H9 (cell line): ENCODE results near the gene SORCS2. TPM values are rescaled to one million over a fixed set of nuclear protein-coding genes. Genes with fewer than 3 reads are reported as not detected.

Source experiments
- DNase-seq: peaks from one replicate; pipeline ENCODE4 v3.0.0-alpha.2; 2017
- H2AFZ ChIP-seq: one replicate; pipeline ENCODE4 v1.6.1; 2013; ENCODE audit warnings: mild to moderate bottlenecking, low read length, control low read depth, moderate library complexity
- H2AK5ac ChIP-seq: 2 replicates; pipeline ENCODE4 v1.6.1; 2013; ENCODE audit warnings: low read length, control low read depth, mixed read lengths; ENCODE audit not compliant: insufficient read length
- H2BK120ac ChIP-seq: one replicate; pipeline ENCODE4 v1.6.1; 2013; ENCODE audit warnings: low read depth, mild to moderate bottlenecking, low read length, control low read depth, inconsistent platforms; ENCODE audit not compliant: poor library complexity, severe bottlenecking
- H2BK12ac ChIP-seq: 2 replicates; pipeline ENCODE4 v1.6.1; 2013; ENCODE audit warnings: low read length, control low read depth, mixed read lengths, low read depth; ENCODE audit not compliant: insufficient read length
- H2BK15ac ChIP-seq: 2 replicates; pipeline ENCODE4 v1.6.1; 2013; ENCODE audit warnings: low read depth, low read length, control low read depth
- H2BK20ac ChIP-seq: one replicate; pipeline ENCODE4 v1.6.1; 2013; ENCODE audit warnings: low read depth, mild to moderate bottlenecking, low read length, control low read depth, inconsistent platforms; ENCODE audit not compliant: poor library complexity, severe bottlenecking
- H2BK5ac ChIP-seq: 2 replicates; pipeline ENCODE4 v1.6.1; 2013; ENCODE audit warnings: low read length, control low read depth, mixed read lengths; ENCODE audit not compliant: insufficient read length
- H3K14ac ChIP-seq: 2 replicates; pipeline ENCODE4 v1.6.1; 2013; ENCODE audit warnings: low read length, control low read depth; ENCODE audit not compliant: insufficient read depth
- H3K18ac ChIP-seq: 2 replicates; pipeline ENCODE4 v1.6.1; 2013; ENCODE audit warnings: low read depth, mild to moderate bottlenecking, mixed read lengths, low read length, control low read depth; ENCODE audit not compliant: insufficient read length
- H3K23ac ChIP-seq: 2 replicates; pipeline ENCODE4 v1.6.1; 2013; ENCODE audit warnings: low read length, control low read depth, mixed read lengths, low read depth; ENCODE audit not compliant: insufficient read length
- H3K23me2 ChIP-seq: 2 replicates; pipeline ENCODE4 v1.6.1; 2013; ENCODE audit warnings: low read depth, mild to moderate bottlenecking, mixed read lengths, low read length, control low read depth; ENCODE audit not compliant: insufficient read length, poor library complexity, severe bottlenecking
- H3K27ac ChIP-seq: 2 replicates; pipeline ENCODE4 v1.5.1; 2013; ENCODE audit warnings: low read length, control low read depth, mixed read lengths, low read depth; ENCODE audit not compliant: insufficient read length
- H3K27me3 ChIP-seq: 2 replicates; pipeline ENCODE4 v1.6.1; 2013; ENCODE audit warnings: low read length, control low read depth, inconsistent platforms; ENCODE audit not compliant: insufficient read depth
- H3K4ac ChIP-seq: 2 replicates; pipeline ENCODE4 v1.6.1; 2013; ENCODE audit warnings: low read depth, mild to moderate bottlenecking, control low read depth, inconsistent platforms, low read length, moderate library complexity
- H3K4me1 ChIP-seq: 2 replicates; pipeline ENCODE4 v1.6.1; 2013; ENCODE audit warnings: low read length, control low read depth, inconsistent platforms; ENCODE audit not compliant: insufficient read depth
- H3K4me2 ChIP-seq: 2 replicates; pipeline ENCODE4 v1.6.1; 2013; ENCODE audit warnings: low read length, control low read depth, mixed read lengths; ENCODE audit not compliant: insufficient read length, insufficient read depth
- H3K56ac ChIP-seq: 2 replicates; pipeline ENCODE4 v1.6.1; 2013; ENCODE audit warnings: low read depth, mild to moderate bottlenecking, mixed read lengths, low read length, control low read depth; ENCODE audit not compliant: insufficient read length
- H3K79me1 ChIP-seq: 2 replicates; pipeline ENCODE4 v1.6.1; 2013; ENCODE audit warnings: low read depth, mild to moderate bottlenecking, moderate library complexity, low read length, control low read depth, inconsistent platforms; ENCODE audit not compliant: insufficient read depth, poor library complexity, severe bottlenecking
- H3K79me2 ChIP-seq: 2 replicates; pipeline ENCODE4 v1.6.1; 2013; ENCODE audit warnings: low read length, control low read depth, inconsistent platforms; ENCODE audit not compliant: insufficient read depth
- H3K9ac ChIP-seq: 2 replicates; pipeline ENCODE4 v1.6.1; 2013; ENCODE audit warnings: low read length, control low read depth, mixed read lengths; ENCODE audit not compliant: insufficient read length; ENCODE audit errors: extremely low read depth
- H3K9me3 ChIP-seq: one replicate; pipeline ENCODE4 v1.6.1; 2013; ENCODE audit warnings: low read depth, low read length, inconsistent platforms; ENCODE audit not compliant: control insufficient read depth
- H3T11ph ChIP-seq: one replicate; pipeline ENCODE4 v1.6.1; 2013; ENCODE audit warnings: mild to moderate bottlenecking, low read length, control low read depth, inconsistent platforms
- H4K20me1 ChIP-seq: one replicate; pipeline ENCODE4 v1.6.1; 2013; ENCODE audit not compliant: control insufficient read depth, insufficient read length, insufficient read depth
- H4K5ac ChIP-seq: 2 replicates; pipeline ENCODE4 v1.6.1; 2013; ENCODE audit warnings: low read depth, mild to moderate bottlenecking, mixed read lengths, low read length, control low read depth; ENCODE audit not compliant: insufficient read length
- H4K8ac ChIP-seq: replicated peaks from 2 replicates; pipeline ENCODE4 v1.6.1; 2013; ENCODE audit warnings: low read length, control low read depth, mixed read lengths, low read depth; ENCODE audit not compliant: insufficient read length
- H4K91ac ChIP-seq: 2 replicates; pipeline ENCODE4 v1.6.1; 2013; ENCODE audit warnings: low read depth, mild to moderate bottlenecking, moderate library complexity, mixed read lengths, low read length, control low read depth; ENCODE audit not compliant: insufficient read length
- H3K27ac Mint-ChIP-seq, 3 experiments: 2 replicates in 2 of 3; 3 replicates in 1 of 3; pipeline ENCODE4 v1.8.0; 2020 to 2021; ENCODE audit warnings: mixed read lengths in 3 of 3, mild to moderate bottlenecking in 1 of 3, moderate library complexity in 1 of 3
- H3K27me3 Mint-ChIP-seq: 2 replicates; pipeline ENCODE4 v1.8.0; 2021; ENCODE audit warnings: low read depth, mild to moderate bottlenecking, moderate library complexity, mixed read lengths
- H3K36me3 Mint-ChIP-seq, 3 experiments: 2 replicates in 2 of 3; 3 replicates in 1 of 3; pipeline ENCODE4 v1.8.0; 2020 to 2021; ENCODE audit warnings: low read depth in 3 of 3, mixed read lengths in 3 of 3; ENCODE audit not compliant: insufficient read depth in 1 of 3
- H3K4me1 Mint-ChIP-seq, 2 experiments: 2 replicates each; pipeline ENCODE4 v1.8.0; 2020; ENCODE audit warnings: mixed read lengths in 2 of 2
- H3K4me3 Mint-ChIP-seq, 2 experiments: 2 replicates in 1 of 2; 3 replicates in 1 of 2; pipeline ENCODE4 v1.8.0; 2020 to 2021; ENCODE audit warnings: mild to moderate bottlenecking in 2 of 2, mixed read lengths in 2 of 2, moderate library complexity in 1 of 2
- H3K9me3 Mint-ChIP-seq, 2 experiments: 2 replicates in 1 of 2; 3 replicates in 1 of 2; pipeline ENCODE4 v1.8.0; 2020; ENCODE audit warnings: mild to moderate bottlenecking in 2 of 2, mixed read lengths in 2 of 2, moderate library complexity in 1 of 2
- CTCF ChIP-seq: fragments of 200-600 bp; sonication (generic); conservative IDR thresholded peaks from 3 replicates; pipeline ENCODE4 v1.8.0; 2021; ENCODE audit warnings: antibody characterized with exemption, mild to moderate bottlenecking
- WGBS: extraction: QIAGEN DNeasy Blood & Tissue Kit; methylation state at CpG from one replicate; pipeline ENCODE4 v1.1.7; 2013; ENCODE audit warnings: missing lambda C conversion rate, low lambda C conversion rate, mixed read lengths; ENCODE audit not compliant: insufficient read length; ENCODE audit errors: extremely low coverage; 5-methylcytosine and 5-hydroxymethylcytosine counted together
- total RNA-seq: library from RNA; stranded (reverse); gene quantifications from 2 replicates; pipeline ENCODE4 v1.2.1, GENCODE V29; 2021

Gene SORCS2
- total RNA-seq, 1 experiment from 2014 or later: 0.57 TPM

DNA sequence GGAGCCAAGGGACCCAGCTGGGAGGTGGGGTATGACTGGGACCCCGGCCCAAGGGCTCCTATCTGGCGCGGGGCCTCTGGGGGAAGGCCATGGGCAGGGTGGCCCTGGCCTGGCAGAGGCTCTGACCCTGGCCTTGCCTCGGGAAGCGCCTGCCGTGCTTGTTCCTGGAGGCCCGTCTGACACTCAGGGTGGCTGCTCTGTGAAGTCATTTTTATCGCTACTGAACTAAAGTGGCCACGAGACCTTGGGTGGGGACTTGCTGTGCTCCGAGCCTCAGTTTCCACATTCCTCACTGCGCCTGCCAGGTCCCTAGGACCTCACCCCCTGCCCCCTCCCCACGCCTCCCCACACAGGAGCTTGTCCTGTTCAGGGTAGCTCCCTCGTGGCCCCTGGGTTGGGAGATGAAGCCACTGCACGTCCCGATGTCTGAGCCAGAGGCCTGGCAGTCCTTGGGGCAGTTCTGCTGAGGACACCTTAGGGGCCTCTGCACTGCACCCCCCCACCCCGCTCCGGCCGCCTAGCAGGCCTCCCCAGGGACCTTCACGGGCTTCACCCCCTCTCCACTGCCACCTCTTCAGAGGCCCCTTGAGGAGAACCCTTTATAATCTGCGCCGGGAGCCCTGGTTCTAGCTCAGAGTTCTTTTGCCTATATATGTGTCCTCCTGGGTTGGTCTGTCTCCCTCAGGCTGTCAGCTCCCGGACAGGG is 639 bp upstream of the SORCS2 start:
- peaks cover 91% of the 10 kb centered on the region for H3K27me3 Mint-ChIP-seq
- H3K4me1 Mint-ChIP-seq: peaks cover 19 to 28% of the 10 kb centered on the region in 2 experiments
- WGBS: no CpG with 5 or more reads among the region's 22 CpGs

More for the DNA sequence above, 639 bp upstream of the SORCS2 start:
- no peaks in the 10 kb centered on the region for H3K79me2 ChIP-seq
- peaks cover 18% of the 10 kb centered on the region for H3K27me3 ChIP-seq
- H3K18ac ChIP-seq: no peak overlapping the region
- H3K36me3 Mint-ChIP-seq: no peaks in the 10 kb centered on the region
- H2AK5ac ChIP-seq: no peak overlapping the region
- H2BK120ac ChIP-seq: no peak overlapping the region
- no peaks in the 10 kb centered on the region for H3K4me1 ChIP-seq
- H3K9ac ChIP-seq: no peak overlapping the region
- H3K23ac ChIP-seq: no peak overlapping the region
- no peak overlapping the region for H3K4ac ChIP-seq
- no peak overlapping the region for H3K56ac ChIP-seq
- no peaks in the 10 kb centered on the region for H3K79me1 ChIP-seq
- H4K91ac ChIP-seq: no peak overlapping the region
- no peak for TF ChIP-seq CTCF
- no peak overlapping the region for H4K8ac ChIP-seq
- no peak for DNase-seq
- no peaks in the 10 kb centered on the region for H3K9me3 ChIP-seq
- H3K27ac Mint-ChIP-seq: no peak overlapping the region; a peak in 1 of 7 replicates
- no peak overlapping the region for H3K27ac ChIP-seq
- H2AFZ ChIP-seq: no peak overlapping the region
- no peaks in the 10 kb centered on the region for H3K9me3 Mint-ChIP-seq
- peak overlapping the region; percentile 52 to 82 for H3K4me3 Mint-ChIP-seq
- H4K20me1 ChIP-seq: no peaks in the 10 kb centered on the region
- no peak overlapping the region for H3K14ac ChIP-seq
- no peak overlapping the region for H4K5ac ChIP-seq
- H2BK12ac ChIP-seq: no peak overlapping the region
- H3K4me2 ChIP-seq: peak overlapping the region; percentile 87
- H2BK5ac ChIP-seq: no peak overlapping the region
- no peak overlapping the region for H3T11ph ChIP-seq
- H2BK20ac ChIP-seq: no peak overlapping the region
- no peak overlapping the region for H2BK15ac ChIP-seq
- peaks cover 9% of the 10 kb centered on the region for H3K23me2 ChIP-seq
